ENCODE measurements around the gene PODN.

DNA sequence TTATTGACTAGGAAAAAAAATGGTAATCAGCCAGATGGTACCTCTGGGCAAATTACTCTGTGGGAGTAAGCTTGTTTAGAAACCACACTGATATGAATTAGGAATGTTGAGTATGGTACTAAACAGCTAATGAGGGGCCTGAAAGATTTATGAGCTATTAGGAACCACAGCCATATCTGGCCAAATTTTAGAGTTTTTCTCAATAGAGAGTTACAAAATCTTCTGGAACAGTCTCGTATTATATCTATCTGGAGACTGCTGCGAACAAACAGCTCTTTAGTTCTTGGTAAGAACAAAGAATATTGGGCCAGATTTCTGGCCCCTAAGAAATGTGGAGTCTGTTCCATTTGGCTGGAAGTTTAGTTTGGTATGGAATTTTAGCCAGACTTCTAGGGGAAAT, 4.9 kb upstream of the PODN start:
- TF ChIP-seq POLR2A (IDR thresholded peaks at IDR 0.05), result no peak
- TF ChIP-seq, protein P1, sequence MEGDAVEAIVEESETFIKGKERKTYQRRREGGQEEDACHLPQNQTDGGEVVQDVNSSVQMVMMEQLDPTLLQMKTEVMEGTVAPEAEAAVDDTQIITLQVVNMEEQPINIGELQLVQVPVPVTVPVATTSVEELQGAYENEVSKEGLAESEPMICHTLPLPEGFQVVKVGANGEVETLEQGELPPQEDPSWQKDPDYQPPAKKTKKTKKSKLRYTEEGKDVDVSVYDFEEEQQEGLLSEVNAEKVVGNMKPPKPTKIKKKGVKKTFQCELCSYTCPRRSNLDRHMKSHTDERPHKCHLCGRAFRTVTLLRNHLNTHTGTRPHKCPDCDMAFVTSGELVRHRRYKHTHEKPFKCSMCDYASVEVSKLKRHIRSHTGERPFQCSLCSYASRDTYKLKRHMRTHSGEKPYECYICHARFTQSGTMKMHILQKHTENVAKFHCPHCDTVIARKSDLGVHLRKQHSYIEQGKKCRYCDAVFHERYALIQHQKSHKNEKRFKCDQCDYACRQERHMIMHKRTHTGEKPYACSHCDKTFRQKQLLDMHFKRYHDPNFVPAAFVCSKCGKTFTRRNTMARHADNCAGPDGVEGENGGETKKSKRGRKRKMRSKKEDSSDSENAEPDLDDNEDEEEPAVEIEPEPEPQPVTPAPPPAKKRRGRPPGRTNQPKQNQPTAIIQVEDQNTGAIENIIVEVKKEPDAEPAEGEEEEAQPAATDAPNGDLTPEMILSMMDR (IDR thresholded peaks at IDR 0.05), result no peak
